CD1c-positive myeloid dendritic cell (primary cell): Measurements from ENCODE around the gene PRR22.

Experiments
- DNase-seq: peaks from one replicate; pipeline ENCODE4 v3.0.0-alpha.2; 2016; ENCODE audit errors: extremely low spot score

The PRR22 gene

GRCh38 chr19:5814123-5814851 is 29.7 kb upstream of the PRR22 start:
- no peak for DNase-seq

GRCh38 chr19:5811117-5811516 is 26.6 kb upstream of the PRR22 start:
- DNase-seq = no peak

GRCh38 chr19:5809469-5809868 is 24.9 kb upstream of the PRR22 start:
- DNase-seq = no peak

- DNase-seq = no peak
Observed at GRCh38 chr19:5809053-5809452, 24.5 kb upstream of the PRR22 start.

GRCh38 chr19:5808120-5808816 is 23.7 kb upstream of the PRR22 start:
- DNase-seq = no peak

GRCh38 chr19:5806905-5807304 is 22.4 kb upstream of the PRR22 start:
- no peak for DNase-seq

- DNase-seq = no peak
Observed at GRCh38 chr19:5806133-5806489, 21.6 kb upstream of the PRR22 start.

- peak; percentile 45 for DNase-seq
Observed at GRCh38 chr19:5805462-5806132, 21.1 kb upstream of the PRR22 start.

GRCh38 chr19:5804516-5805461 is 20.2 kb upstream of the PRR22 start, which contains the start of gene NRTN:
TSS of gene NRTN (plus strand) at chr19:5805067. CDS start at chr19:5824166, 19,099 bp downstream.
- no peak for DNase-seq

GRCh38 chr19:5803752-5804515 is 19.4 kb upstream of the PRR22 start:
- peak; percentile 97 for DNase-seq

GRCh38 chr19:5803441-5803751 is 18.9 kb upstream of the PRR22 start:
- no peak for DNase-seq

- DNase-seq = peak; percentile 26
Observed at GRCh38 chr19:5801796-5802619, 17.5 kb upstream of the PRR22 start.

- no peak for DNase-seq
Observed at GRCh38 chr19:5800361-5801270, 16.1 kb upstream of the PRR22 start.

- no peak for DNase-seq
Observed at GRCh38 chr19:5799247-5800241, 15.0 kb upstream of the PRR22 start.

GRCh38 chr19:5798244-5798643 is 13.7 kb upstream of the PRR22 start:
- no peak for DNase-seq

GRCh38 chr19:5795382-5795919 is 10.9 kb upstream of the PRR22 start:
- no peak for DNase-seq

GRCh38 chr19:5793188-5793587 is 8.6 kb upstream of the PRR22 start:
- DNase-seq = no peak

- no peak for DNase-seq
Observed at GRCh38 chr19:5792224-5792623, 7.7 kb upstream of the PRR22 start.
